ENCODE results near the gene HS3ST5. TPM values are rescaled to one million over a fixed set of nuclear protein-coding genes. Genes with fewer than 3 reads are reported as not detected.

The HS3ST5 gene
- total RNA-seq, 1 experiment from 2014 or later: 14.4 TPM

DNA sequence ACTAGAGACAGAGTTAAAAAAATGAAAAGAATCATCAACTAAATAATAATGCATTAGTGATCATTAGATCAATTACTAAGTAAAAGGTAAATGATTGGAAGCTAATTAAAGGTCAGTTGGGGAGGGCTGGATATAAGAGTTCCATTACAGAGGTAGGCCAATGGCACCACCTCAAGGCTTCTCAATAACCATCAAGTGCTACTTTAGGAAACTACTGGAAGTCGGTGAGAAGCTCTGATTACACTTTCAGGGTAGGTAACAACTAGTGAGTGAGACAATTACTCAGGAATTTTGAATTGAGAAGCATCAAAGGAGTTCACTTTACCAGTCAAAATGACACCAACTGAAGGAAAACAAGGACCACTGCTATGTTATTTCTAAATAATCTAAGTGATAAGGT lies 281.7 kb downstream of the HS3ST5 start:
- no peak overlapping the region for H3K14ac ChIP-seq (ENCODE audit: insufficient read depth, low read length)
- Mint-ChIP-seq H3K36me3 (ENCODE audit: insufficient read depth in 1 of 3, low read depth in 3 of 3) (peaks cover 0 to 32% (median 12%) of the 10 kb centered on the region in 3 experiments; a peak in 4 of 7 replicates), H3K4me1 (peaks cover 14 to 16% of the 10 kb centered on the region in 2 experiments), H3K27ac (no peak overlapping the region; a peak in 1 of 7 replicates), H3K4me3 (no peak overlapping the region), H3K27me3 (ENCODE audit: low read depth) (no peaks in the 10 kb centered on the region), H3K9me3 (no peaks in the 10 kb centered on the region)
- H3K79me2 ChIP-seq (ENCODE audit: insufficient read depth, low read length): no peaks in the 10 kb centered on the region
- TF ChIP-seq, protein P1, sequence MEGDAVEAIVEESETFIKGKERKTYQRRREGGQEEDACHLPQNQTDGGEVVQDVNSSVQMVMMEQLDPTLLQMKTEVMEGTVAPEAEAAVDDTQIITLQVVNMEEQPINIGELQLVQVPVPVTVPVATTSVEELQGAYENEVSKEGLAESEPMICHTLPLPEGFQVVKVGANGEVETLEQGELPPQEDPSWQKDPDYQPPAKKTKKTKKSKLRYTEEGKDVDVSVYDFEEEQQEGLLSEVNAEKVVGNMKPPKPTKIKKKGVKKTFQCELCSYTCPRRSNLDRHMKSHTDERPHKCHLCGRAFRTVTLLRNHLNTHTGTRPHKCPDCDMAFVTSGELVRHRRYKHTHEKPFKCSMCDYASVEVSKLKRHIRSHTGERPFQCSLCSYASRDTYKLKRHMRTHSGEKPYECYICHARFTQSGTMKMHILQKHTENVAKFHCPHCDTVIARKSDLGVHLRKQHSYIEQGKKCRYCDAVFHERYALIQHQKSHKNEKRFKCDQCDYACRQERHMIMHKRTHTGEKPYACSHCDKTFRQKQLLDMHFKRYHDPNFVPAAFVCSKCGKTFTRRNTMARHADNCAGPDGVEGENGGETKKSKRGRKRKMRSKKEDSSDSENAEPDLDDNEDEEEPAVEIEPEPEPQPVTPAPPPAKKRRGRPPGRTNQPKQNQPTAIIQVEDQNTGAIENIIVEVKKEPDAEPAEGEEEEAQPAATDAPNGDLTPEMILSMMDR (conservative IDR thresholded peaks at IDR 0.05): no peak
- no peak overlapping the region for H3K27ac ChIP-seq (ENCODE audit: insufficient read length, low read depth, low read length)
- no peaks in the 10 kb centered on the region for H4K20me1 ChIP-seq (ENCODE audit: control insufficient read depth, insufficient read depth, insufficient read length)
- no peak overlapping the region for H4K8ac ChIP-seq (replicated peaks; ENCODE audit: insufficient read length, low read depth, low read length)
- H3K9me3 ChIP-seq (ENCODE audit: control insufficient read depth, low read depth, low read length): no peaks in the 10 kb centered on the region
- H3K4me2 ChIP-seq (ENCODE audit: insufficient read depth, insufficient read length, low read length): no peak overlapping the region
- H2BK15ac ChIP-seq (ENCODE audit: low read depth, low read length): no peak overlapping the region
- H4K91ac ChIP-seq (ENCODE audit: insufficient read length, low read depth, low read length): no peak overlapping the region
- no peak overlapping the region for H3K4ac ChIP-seq (ENCODE audit: low read depth, low read length)
- H2AK5ac ChIP-seq (ENCODE audit: insufficient read length, low read length): no peak overlapping the region
- H4K5ac ChIP-seq (ENCODE audit: insufficient read length, low read depth, low read length): no peak overlapping the region
- no peak overlapping the region for H3K56ac ChIP-seq (ENCODE audit: insufficient read length, low read depth, low read length)
- no CpG with 5 or more reads among the region's 1 CpG for WGBS (ENCODE audit: extremely low coverage, insufficient read length, low lambda C conversion rate)
- no peaks in the 10 kb centered on the region; the same call in 1 of the 2 replicates for H3K4me1 ChIP-seq (ENCODE audit: insufficient read depth, low read length)
- no peak overlapping the region for H3K23ac ChIP-seq (ENCODE audit: insufficient read length, low read depth, low read length)
- no peak for DNase-seq
- no peak overlapping the region for H3T11ph ChIP-seq (ENCODE audit: low read length)
- no peak overlapping the region for H3K9ac ChIP-seq (ENCODE audit: extremely low read depth, insufficient read length, low read length)
- no peak overlapping the region for H2BK120ac ChIP-seq (ENCODE audit: low read depth, low read length, poor library complexity, severe bottlenecking)
- no peak overlapping the region for H3K18ac ChIP-seq (ENCODE audit: insufficient read length, low read depth, low read length)
- no peaks in the 10 kb centered on the region for H3K27me3 ChIP-seq (ENCODE audit: insufficient read depth, low read length)
- no peak overlapping the region for H2AFZ ChIP-seq (ENCODE audit: low read length)
- no peaks in the 10 kb centered on the region for H3K79me1 ChIP-seq (ENCODE audit: insufficient read depth, low read depth, low read length, poor library complexity, severe bottlenecking)
- no peak overlapping the region for H2BK12ac ChIP-seq (ENCODE audit: insufficient read length, low read depth, low read length)
- H3K23me2 ChIP-seq (ENCODE audit: insufficient read length, low read depth, low read length, poor library complexity, severe bottlenecking): no peaks in the 10 kb centered on the region
- H2BK20ac ChIP-seq (ENCODE audit: low read depth, low read length, poor library complexity, severe bottlenecking): no peak overlapping the region
- H2BK5ac ChIP-seq (ENCODE audit: insufficient read length, low read length): no peak overlapping the region
